NCI-H1092 treated with DMSO at 0.1 percent for 48 hours (cell line): ENCODE data around the gene APP.
"Not testable (repeated sequence)": the region's sequence is repeated elsewhere in the genome, so short reads cannot be mapped to it uniquely, and the experiment has no call there.

Source experiments
- DNase-seq: peaks from one replicate; lab custom pipeline; 2025; lab: John Stamatoyannopoulos, UW

The APP gene

DNA sequence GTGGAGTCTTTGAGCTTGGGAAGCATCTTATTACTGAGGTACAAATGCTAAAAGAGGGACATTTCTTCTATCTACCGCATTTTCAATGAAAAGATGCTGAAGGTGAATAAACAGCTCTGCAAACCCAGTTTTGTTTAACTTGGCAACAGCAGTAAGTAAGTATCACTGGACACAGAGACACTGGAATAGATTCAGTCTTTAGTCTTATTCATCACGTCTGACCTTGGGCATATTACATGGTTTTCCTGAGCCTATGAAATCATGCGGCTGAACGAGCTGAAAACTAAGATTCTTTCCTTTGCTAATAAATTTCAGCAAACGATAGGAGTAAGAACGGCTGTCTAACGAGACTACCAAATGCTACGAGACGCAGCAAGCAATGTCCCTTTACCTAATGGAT lies 228.4 kb downstream of the APP start:
- no peak for DNase-seq

GRCh38 chr21:25939396-25939761 lies 231.2 kb downstream of the APP start:
- DNase-seq: no peak

DNA sequence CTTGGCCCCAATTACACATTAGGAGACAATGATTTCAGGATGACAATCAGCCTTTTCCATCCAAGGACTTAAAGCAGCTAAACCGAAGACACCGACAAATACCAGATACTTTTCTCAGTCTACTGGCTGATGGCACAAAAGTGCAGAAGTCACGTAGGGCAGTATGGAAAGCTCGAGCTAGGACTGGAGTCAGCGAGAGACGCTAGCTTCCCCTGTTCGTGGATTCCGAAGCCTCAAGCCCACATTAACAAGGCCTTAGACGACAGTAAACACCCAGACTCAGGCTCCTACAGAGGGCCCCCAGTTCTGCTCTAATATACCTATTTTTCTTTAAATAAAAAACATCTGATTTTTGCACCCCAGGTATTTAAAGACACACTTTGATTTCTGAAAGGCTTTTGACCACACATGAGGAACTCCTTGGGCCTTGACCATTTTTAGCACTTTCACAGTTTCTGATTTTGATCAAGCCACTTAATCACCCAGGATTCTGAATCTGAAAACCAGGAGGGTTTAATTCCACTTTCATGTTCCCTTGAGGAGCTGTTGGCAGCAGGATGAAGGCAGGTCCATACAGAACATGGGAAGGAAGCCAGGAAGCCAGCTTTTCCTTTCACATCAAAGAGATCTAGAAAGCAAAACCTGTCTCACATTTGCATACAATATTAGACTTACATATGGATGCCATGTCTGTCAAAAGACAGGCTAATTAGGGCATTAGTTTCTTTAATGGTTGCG lies 231.7 kb downstream of the APP start:
- peak; percentile 9 for DNase-seq

- DNase-seq: no peak
Measured at GRCh38 chr21:25936776-25937175, 233.8 kb downstream of the APP start.

- DNase-seq: no peak
Measured at GRCh38 chr21:25934771-25935224, 235.8 kb downstream of the APP start.

GRCh38 chr21:25934130-25934529 lies 236.4 kb downstream of the APP start:
- DNase-seq: no peak

DNA sequence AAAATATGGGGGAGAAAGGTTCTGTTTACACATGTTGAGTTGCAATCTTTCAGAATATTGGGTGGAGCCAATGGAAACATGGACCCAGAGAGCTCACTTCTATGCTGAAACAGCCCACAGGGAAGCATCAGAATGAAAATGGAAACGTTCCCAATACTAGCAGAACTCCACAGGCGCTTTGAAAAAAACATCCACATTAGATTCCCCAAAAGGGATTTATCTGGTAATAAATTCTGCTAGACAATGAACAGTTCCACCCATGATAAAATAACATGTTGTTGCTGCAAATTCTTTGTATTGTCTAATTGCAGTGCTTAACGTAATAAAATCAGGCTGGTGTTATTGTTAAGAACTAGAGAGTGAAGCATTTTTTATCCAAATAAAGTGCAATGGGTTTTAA lies 238.8 kb downstream of the APP start:
- no peak for DNase-seq

GRCh38 chr21:25929856-25930520 lies 240.6 kb downstream of the APP start:
- no peak for DNase-seq

GRCh38 chr21:25927195-25927880 lies 243.2 kb downstream of the APP start:
- DNase-seq: no peak

DNA sequence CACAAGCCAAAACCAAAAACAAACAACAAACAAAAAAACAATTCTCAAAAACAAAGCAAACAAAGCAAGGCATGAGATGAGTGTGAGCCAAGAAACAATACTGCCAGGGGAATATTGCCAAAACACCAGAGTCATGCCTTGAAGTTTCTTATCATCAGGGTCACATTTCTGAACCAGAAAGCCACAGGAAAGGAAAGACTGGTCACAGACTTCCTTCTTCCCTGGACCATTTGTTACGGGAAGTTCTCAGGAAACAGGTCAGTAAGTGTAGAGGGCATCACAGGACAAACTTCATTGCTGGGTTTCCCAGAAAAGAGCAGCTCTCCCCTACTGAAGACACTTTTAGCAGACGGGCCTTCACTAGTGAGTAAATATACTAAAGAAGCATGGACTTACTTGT lies 244.6 kb downstream of the APP start:
- no peak for DNase-seq

- no peak for DNase-seq
Measured at GRCh38 chr21:25925064-25925800, 245.3 kb downstream of the APP start.

DNA sequence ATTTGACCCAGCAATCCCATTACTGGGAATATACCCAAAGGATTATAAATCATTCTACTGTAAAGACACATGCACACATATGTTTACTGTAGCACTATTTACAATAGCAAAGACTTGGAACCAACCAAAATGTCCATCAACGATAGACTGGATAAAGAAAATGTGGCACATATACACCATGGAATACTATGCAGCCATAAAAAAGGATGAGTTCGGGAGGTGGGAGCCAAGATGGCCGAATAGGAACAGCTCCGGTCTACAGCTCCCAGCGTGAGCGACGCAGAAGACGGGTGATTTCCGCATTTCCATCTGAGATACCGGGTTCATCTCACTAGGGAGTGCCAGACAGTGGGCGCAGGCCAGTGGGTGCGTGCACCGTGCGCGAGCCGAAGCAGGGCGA lies 252.4 kb downstream of the APP start:
- DNase-seq: not testable (repeated sequence)

GRCh38 chr21:25916226-25916625 lies 254.3 kb downstream of the APP start:
- DNase-seq: no peak

DNA sequence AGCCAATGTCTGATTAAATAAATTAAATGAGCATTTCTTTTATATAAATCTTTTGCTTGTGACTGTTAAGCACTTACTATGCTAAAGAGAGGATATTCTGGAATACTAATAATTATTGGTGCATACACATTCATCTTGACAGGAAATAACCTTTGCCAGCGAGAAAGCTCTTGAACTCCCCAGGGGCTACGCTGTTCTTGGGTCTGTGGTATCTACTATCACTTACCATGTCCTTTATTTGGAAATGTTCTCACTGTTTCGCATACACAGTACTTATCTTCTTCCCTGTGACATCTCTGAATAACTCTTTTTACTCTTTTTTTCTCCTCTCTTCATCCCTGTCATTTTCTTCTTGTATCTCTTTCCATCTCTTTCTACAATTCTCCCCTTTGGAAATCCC lies 257.1 kb downstream of the APP start:
- no peak for DNase-seq

DNA sequence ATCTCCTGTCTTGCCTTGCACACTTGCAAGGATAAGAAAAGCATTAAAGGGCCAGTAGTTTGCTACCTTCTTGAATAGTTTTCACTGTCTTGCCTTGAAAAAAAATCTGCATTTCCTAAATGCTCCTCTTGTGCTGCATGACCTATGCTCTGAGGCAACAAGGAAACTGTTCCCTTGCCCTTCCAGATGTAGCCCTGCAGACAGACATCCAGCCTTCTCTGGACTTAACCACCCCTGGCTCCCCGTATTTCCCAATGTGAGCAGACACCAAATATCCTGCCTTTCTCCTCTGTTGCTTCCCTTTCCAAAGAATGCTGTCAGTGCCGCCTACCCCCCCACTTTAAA lies 258.2 kb downstream of the APP start:
- DNase-seq: no peak

DNA sequence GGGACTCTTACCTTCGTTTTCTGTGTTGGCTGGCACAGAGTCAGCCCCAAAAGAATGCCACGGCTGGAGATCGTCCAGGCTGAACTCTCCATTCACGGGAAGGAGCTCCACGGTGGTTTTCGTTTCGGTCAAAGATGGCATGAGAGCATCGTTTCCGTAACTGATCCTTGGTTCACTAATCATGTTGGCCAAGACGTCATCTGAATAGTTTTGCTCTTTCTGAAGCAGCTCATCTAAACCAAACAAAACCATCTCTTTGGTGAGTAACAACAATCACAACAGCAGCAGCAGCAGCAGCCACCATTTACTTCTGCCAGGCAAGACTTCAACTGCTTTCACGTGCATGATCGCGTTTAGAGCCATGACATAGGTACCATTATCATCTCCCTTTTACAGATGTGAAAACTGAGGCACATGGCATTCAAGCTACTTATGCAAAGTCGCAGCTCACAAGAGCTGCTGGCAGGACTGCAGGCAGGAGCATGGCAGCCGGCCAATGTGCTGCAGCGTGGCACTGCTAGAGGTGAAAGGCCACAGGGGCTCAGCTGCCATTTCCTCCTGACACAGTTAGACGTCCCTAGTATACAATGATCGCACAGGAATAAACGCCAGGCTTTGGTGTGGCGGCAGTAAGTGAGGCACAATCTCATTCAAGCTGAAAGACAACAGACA lies 258.7 kb downstream of the APP start:
- no peak for DNase-seq

- no peak for DNase-seq
Measured at GRCh38 chr21:25910809-25911208, 259.8 kb downstream of the APP start.

DNA sequence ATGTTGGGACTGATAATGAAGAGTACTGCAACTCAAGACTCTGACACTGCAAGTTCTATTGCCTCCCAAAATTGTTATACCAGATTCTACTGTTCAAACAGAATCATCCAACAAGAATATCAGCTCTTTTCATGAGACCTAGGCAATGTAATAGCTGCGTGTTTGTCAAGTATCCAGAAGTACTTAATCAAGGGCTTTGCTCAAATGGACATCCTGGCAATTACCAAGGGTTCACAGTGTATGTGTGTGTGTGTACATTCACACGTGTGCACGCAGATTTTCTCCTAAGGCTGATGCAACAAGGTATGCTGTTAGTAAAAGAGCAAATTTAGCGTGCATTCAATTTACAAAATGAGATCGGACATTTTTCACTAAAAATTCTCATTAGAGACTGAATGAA lies 261.2 kb downstream of the APP start:
- DNase-seq: peak; percentile 35

DNA sequence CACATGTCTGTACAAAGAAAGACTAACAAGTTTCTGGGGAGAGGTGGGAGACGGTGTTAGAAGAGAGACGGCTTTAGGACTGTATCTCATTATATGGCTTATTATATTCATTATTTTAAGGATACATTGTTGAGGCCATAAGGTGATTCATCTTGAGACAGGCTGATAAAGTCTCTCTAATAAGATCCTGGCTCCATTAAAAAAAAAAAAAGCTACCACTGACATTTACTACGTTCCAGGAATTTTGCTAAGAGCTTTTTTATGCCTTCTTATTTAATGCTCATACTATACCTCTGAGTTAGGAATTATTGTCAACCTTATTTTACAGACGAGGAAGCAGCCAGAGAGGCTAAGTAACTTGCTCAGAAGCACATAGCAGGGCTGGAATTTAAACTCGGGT lies 262.1 kb downstream of the APP start:
- DNase-seq: no peak

DNA sequence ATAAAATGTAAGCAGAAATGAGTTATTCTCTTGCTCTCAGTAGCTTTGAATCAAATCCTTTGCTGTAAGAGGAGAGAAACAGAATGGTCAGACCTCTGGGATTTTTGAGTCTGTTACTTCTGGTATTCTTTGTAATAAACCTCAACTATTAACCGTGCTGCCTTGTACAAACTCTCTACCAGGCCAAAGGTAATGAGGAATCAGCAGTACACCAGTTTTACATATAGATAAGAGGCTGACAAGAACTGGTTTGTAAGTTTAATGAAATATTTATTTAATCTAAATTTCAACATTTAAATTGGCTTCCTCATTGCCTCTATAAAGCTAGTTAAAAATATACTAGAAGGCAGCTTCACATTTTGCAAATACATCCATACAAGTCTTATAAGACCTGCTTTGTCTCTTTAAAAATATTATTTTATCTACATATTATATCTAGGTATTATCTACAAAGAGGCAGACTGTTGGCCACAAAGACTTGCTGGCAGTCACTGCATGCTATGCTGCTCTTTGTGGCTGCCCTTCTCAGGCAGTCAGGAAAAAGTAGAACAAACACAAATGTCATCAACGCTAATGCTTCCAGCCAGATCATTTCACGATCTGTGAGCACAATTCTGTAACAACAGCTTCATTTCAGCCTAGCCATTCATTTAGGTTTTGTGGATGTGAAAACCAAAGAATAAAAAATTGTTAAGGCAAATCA lies 262.8 kb downstream of the APP start:
- peak; percentile 68 for DNase-seq

GRCh38 chr21:25906587-25906986 lies 264.0 kb downstream of the APP start:
- DNase-seq: no peak
